HG02970 (cell line): Measurements from ENCODE around the gene ENAM.

Experiments
- ATAC-seq: cut with Tn5 transposase; IDR thresholded peaks from one replicate; pipeline ENCODE4 v1.9.1; 2021; ENCODE audit warnings: mild to moderate bottlenecking, moderate library complexity, moderate number of reproducible peaks; ENCODE audit not compliant: unreplicated experiment, low FRiP score

ENAM gene

GRCh38 chr4:70628444-70628843 lies at the start of gene ENAM:
Gene ENAM, plus strand, starts transcription at chr4:70628744. Its CDS starts 757 bp downstream, at chr4:70629501.
- no peak for ATAC-seq

- no peak for ATAC-seq
Observed at GRCh38 chr4:70581980-70582379, 46.6 kb upstream of the ENAM start.

- ATAC-seq: no peak
Observed at GRCh38 chr4:70583952-70584834, 44.4 kb upstream of the ENAM start.

GRCh38 chr4:70586841-70587240 lies 41.7 kb upstream of the ENAM start:
- ATAC-seq: no peak

- peak; percentile 69 for ATAC-seq
Observed at GRCh38 chr4:70589785-70590184, 38.8 kb upstream of the ENAM start.

GRCh38 chr4:70591955-70592582 lies 36.5 kb upstream of the ENAM start, which contains the start of gene AMBN:
Gene AMBN, plus strand, starts transcription at chr4:70592256. Its CDS starts 103 bp downstream, at chr4:70592359.
- no peak for ATAC-seq

- ATAC-seq: no peak
Observed at GRCh38 chr4:70594196-70594595, 34.3 kb upstream of the ENAM start.

GRCh38 chr4:70600305-70600704 lies 28.2 kb upstream of the ENAM start:
- no peak for ATAC-seq

GRCh38 chr4:70600977-70601376 lies 27.6 kb upstream of the ENAM start:
- no peak for ATAC-seq

- peak; percentile 73 for ATAC-seq
Observed at GRCh38 chr4:70601422-70602039, 27.0 kb upstream of the ENAM start.

GRCh38 chr4:70603856-70604255 lies 24.7 kb upstream of the ENAM start:
- ATAC-seq: no peak

GRCh38 chr4:70606459-70606858 lies 22.1 kb upstream of the ENAM start:
- no peak for ATAC-seq

- no peak for ATAC-seq
Observed at GRCh38 chr4:70607334-70607853, 21.1 kb upstream of the ENAM start.

- ATAC-seq: no peak
Observed at GRCh38 chr4:70608324-70608723, 20.2 kb upstream of the ENAM start.

- no peak for ATAC-seq
Observed at GRCh38 chr4:70613306-70614183, 15.0 kb upstream of the ENAM start.

GRCh38 chr4:70614184-70614555 lies 14.4 kb upstream of the ENAM start:
- ATAC-seq: no peak

- no peak for ATAC-seq
Observed at GRCh38 chr4:70619288-70619687, 9.3 kb upstream of the ENAM start.

- no peak for ATAC-seq
Observed at GRCh38 chr4:70619778-70620177, 8.8 kb upstream of the ENAM start.

- no peak for ATAC-seq
Observed at GRCh38 chr4:70623323-70623722, 5.2 kb upstream of the ENAM start.

GRCh38 chr4:70624226-70624793 lies 4.2 kb upstream of the ENAM start:
- no peak for ATAC-seq
